ENCODE measurements around the gene STARD10. TPM values are rescaled to one million over a fixed set of nuclear protein-coding genes. Genes with fewer than 3 reads are reported as not detected.

The STARD10 gene
- total RNA-seq, 2 donors from 2014 or later, result 9.5 to 17.8 TPM

GRCh38 chr11:72732329-72732728 lies 61.5 kb downstream of the STARD10 start:
- H3K9me3 Mint-ChIP-seq, result no peaks in the 10 kb centered on the region
- ATAC-seq, result no peak
- H3K27ac Mint-ChIP-seq, result peak overlapping the region; percentile 74 to 84
- H3K27me3 Mint-ChIP-seq, result no peaks in the 10 kb centered on the region
- H3K4me3 Mint-ChIP-seq, result no peak overlapping the region
- DNase-seq (ENCODE audit: low spot score), result no peak
- peaks cover 36 to 57% of the 10 kb centered on the region in 2 donors for H3K4me1 Mint-ChIP-seq (ENCODE audit: low read depth in 2 of 2)
- peaks cover 10% of the 10 kb centered on the region for H3K36me3 Mint-ChIP-seq

GRCh38 chr11:72730737-72731136 lies 63.1 kb downstream of the STARD10 start:
- H3K4me1 Mint-ChIP-seq (ENCODE audit: low read depth in 2 of 2), result peaks cover 27 to 52% of the 10 kb centered on the region in 2 donors
- H3K27me3 Mint-ChIP-seq, result no peaks in the 10 kb centered on the region
- H3K4me3 Mint-ChIP-seq, result no peak overlapping the region
- peaks cover 10% of the 10 kb centered on the region for H3K36me3 Mint-ChIP-seq
- H3K9me3 Mint-ChIP-seq, result no peaks in the 10 kb centered on the region
- ATAC-seq (no peak), DNase-seq (ENCODE audit: low spot score) (no peak)
- peak overlapping the region; percentile 34 to 45 for H3K27ac Mint-ChIP-seq

GRCh38 chr11:72730243-72730642 lies 63.6 kb downstream of the STARD10 start:
- Mint-ChIP-seq H3K27ac (peak overlapping the region; percentile 34 to 45), H3K4me1 (ENCODE audit: low read depth in 2 of 2) (peaks cover 32 to 52% of the 10 kb centered on the region in 2 donors)

GRCh38 chr11:72727521-72727920 lies 66.3 kb downstream of the STARD10 start:
- Mint-ChIP-seq H3K27ac (peak overlapping the region; percentile 34 to 52), H3K4me1 (ENCODE audit: low read depth in 2 of 2) (peaks cover 31 to 59% of the 10 kb centered on the region in 2 donors), H3K9me3 (no peaks in the 10 kb centered on the region), H3K27me3 (no peaks in the 10 kb centered on the region), H3K4me3 (no peak overlapping the region), H3K36me3 (peaks cover 10% of the 10 kb centered on the region)
- DNase-seq (ENCODE audit: low spot score) (no peak), ATAC-seq (no peak)

More at GRCh38 chr11:72730243-72730642, 63.6 kb downstream of the STARD10 start:
- DNase-seq (ENCODE audit: low spot score), result no peak
- ATAC-seq, result no peak
- H3K4me3 Mint-ChIP-seq, result no peak overlapping the region
- no peaks in the 10 kb centered on the region for H3K9me3 Mint-ChIP-seq
- H3K27me3 Mint-ChIP-seq, result no peaks in the 10 kb centered on the region
- peaks cover 10% of the 10 kb centered on the region for H3K36me3 Mint-ChIP-seq

GRCh38 chr11:72726266-72727220 lies 67.3 kb downstream of the STARD10 start:
- DNase-seq (ENCODE audit: low spot score) (no peak), ATAC-seq (no peak)
- Mint-ChIP-seq H3K4me3 (no peak overlapping the region), H3K4me1 (ENCODE audit: low read depth in 2 of 2) (peaks cover 39 to 66% of the 10 kb centered on the region in 2 donors), H3K36me3 (peaks cover 10% of the 10 kb centered on the region), H3K27ac (peak overlapping the region; percentile 41 to 78), H3K27me3 (no peaks in the 10 kb centered on the region), H3K9me3 (no peaks in the 10 kb centered on the region)

GRCh38 chr11:72725724-72726028 lies 68.2 kb downstream of the STARD10 start:
- Mint-ChIP-seq H3K27ac (peak overlapping the region; percentile 41 to 78), H3K27me3 (no peaks in the 10 kb centered on the region), H3K9me3 (no peaks in the 10 kb centered on the region), H3K4me3 (peak overlapping the region; percentile 3), H3K36me3 (peaks cover 3% of the 10 kb centered on the region), H3K4me1 (ENCODE audit: low read depth in 2 of 2) (peaks cover 42 to 72% of the 10 kb centered on the region in 2 donors)
- no peak for ATAC-seq
- DNase-seq (ENCODE audit: low spot score), result no peak

- H3K36me3 Mint-ChIP-seq, result no peaks in the 10 kb centered on the region
- H3K4me3 Mint-ChIP-seq, result peak overlapping the region; percentile 3
- ATAC-seq (peak; percentile 28 to 34), DNase-seq (ENCODE audit: low spot score) (no peak)
- H3K4me1 Mint-ChIP-seq (ENCODE audit: low read depth in 2 of 2), result peaks cover 43 to 73% of the 10 kb centered on the region in 2 donors
- no peaks in the 10 kb centered on the region for H3K27me3 Mint-ChIP-seq
- peak overlapping the region; percentile 41 to 78 for H3K27ac Mint-ChIP-seq
- no peaks in the 10 kb centered on the region for H3K9me3 Mint-ChIP-seq
Measured at GRCh38 chr11:72724851-72725723, 68.8 kb downstream of the STARD10 start.

- Mint-ChIP-seq H3K9me3 (no peaks in the 10 kb centered on the region), H3K4me3 (no peak overlapping the region), H3K36me3 (no peaks in the 10 kb centered on the region), H3K4me1 (ENCODE audit: low read depth in 2 of 2) (peaks cover 49 to 77% of the 10 kb centered on the region in 2 donors), H3K27ac (peak overlapping the region; percentile 41 to 44), H3K27me3 (no peaks in the 10 kb centered on the region)
- DNase-seq (ENCODE audit: low spot score) (no peak), ATAC-seq (no peak)
Measured at GRCh38 chr11:72724021-72724551, 69.8 kb downstream of the STARD10 start.

- Mint-ChIP-seq H3K9me3 (no peaks in the 10 kb centered on the region), H3K4me1 (ENCODE audit: low read depth in 2 of 2) (peaks cover 55 to 78% of the 10 kb centered on the region in 2 donors), H3K36me3 (no peaks in the 10 kb centered on the region), H3K27me3 (no peaks in the 10 kb centered on the region), H3K4me3 (no peak overlapping the region), H3K27ac (peak overlapping the region in 1 of 2 donors; percentile 44)
- DNase-seq (ENCODE audit: low spot score) (no peak), ATAC-seq (no peak)
Measured at GRCh38 chr11:72723508-72723907, 70.3 kb downstream of the STARD10 start.

- peaks cover 58 to 76% of the 10 kb centered on the region in 2 donors for H3K4me1 Mint-ChIP-seq (ENCODE audit: low read depth in 2 of 2)
- DNase-seq (ENCODE audit: low spot score) (peak; percentile 88), ATAC-seq (peak; percentile 87 to 90)
- H3K27ac Mint-ChIP-seq, result peak overlapping the region; percentile 85 to 95
- H3K9me3 Mint-ChIP-seq, result no peaks in the 10 kb centered on the region
- no peaks in the 10 kb centered on the region for H3K27me3 Mint-ChIP-seq
- peak overlapping the region; percentile 90 for H3K4me3 Mint-ChIP-seq
- no peaks in the 10 kb centered on the region for H3K36me3 Mint-ChIP-seq
Measured at GRCh38 chr11:72722050-72722748, 71.6 kb downstream of the STARD10 start.

- Mint-ChIP-seq H3K4me1 (ENCODE audit: low read depth in 2 of 2) (peaks cover 58 to 75% of the 10 kb centered on the region in 2 donors), H3K27me3 (no peaks in the 10 kb centered on the region), H3K9me3 (no peaks in the 10 kb centered on the region), H3K4me3 (peak overlapping the region; percentile 90), H3K36me3 (no peaks in the 10 kb centered on the region), H3K27ac (peak overlapping the region; percentile 85 to 95)
- peak; percentile 73 for DNase-seq (ENCODE audit: low spot score)
- peak; percentile 57 to 63 for ATAC-seq
Measured at GRCh38 chr11:72721689-72722049, 72.2 kb downstream of the STARD10 start.

GRCh38 chr11:72721276-72721675 lies 72.6 kb downstream of the STARD10 start:
- H3K27ac Mint-ChIP-seq, result peak overlapping the region; percentile 85 to 95
- peaks cover 60 to 75% of the 10 kb centered on the region in 2 donors for H3K4me1 Mint-ChIP-seq (ENCODE audit: low read depth in 2 of 2)
- no peak for DNase-seq (ENCODE audit: low spot score)
- H3K36me3 Mint-ChIP-seq, result no peaks in the 10 kb centered on the region
- peak overlapping the region; percentile 90 for H3K4me3 Mint-ChIP-seq
- no peaks in the 10 kb centered on the region for H3K27me3 Mint-ChIP-seq
- no peak for ATAC-seq
- H3K9me3 Mint-ChIP-seq, result no peaks in the 10 kb centered on the region

- Mint-ChIP-seq H3K27me3 (no peaks in the 10 kb centered on the region), H3K4me3 (peak overlapping the region; percentile 90), H3K27ac (peak overlapping the region; percentile 85 to 95), H3K9me3 (no peaks in the 10 kb centered on the region), H3K36me3 (no peaks in the 10 kb centered on the region), H3K4me1 (ENCODE audit: low read depth in 2 of 2) (peaks cover 61 to 75% of the 10 kb centered on the region in 2 donors)
- ATAC-seq (no peak), DNase-seq (ENCODE audit: low spot score) (no peak)
Measured at GRCh38 chr11:72720784-72721183, 73.1 kb downstream of the STARD10 start.
